HG03565 (cell line): ENCODE results near the gene VWA5B1.

Experiments used
- ATAC-seq: cut with Tn5 transposase; IDR thresholded peaks from one replicate; pipeline ENCODE4 v1.9.1; 2021; ENCODE audit warnings: mild to moderate bottlenecking, moderate library complexity; ENCODE audit not compliant: unreplicated experiment

Gene VWA5B1

DNA sequence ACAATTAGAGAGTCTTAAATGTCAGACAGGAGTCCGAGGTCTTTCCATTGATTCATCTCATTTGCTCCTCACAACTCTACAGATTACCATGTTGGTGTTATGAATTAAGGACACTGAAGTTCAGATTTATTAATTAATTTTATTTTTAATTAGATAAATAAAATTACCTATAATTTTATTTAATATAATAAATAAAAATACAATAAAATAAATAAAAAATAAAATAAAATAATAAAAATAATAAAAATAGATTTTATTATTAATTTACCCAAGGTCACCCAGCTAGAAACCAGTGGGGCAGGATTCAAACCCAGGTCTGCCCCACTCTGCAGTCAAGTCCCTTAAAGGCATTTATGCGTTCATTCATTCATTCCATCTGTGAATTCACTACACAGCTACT, 72.2 kb downstream of the VWA5B1 start:
- ATAC-seq = no peak

DNA sequence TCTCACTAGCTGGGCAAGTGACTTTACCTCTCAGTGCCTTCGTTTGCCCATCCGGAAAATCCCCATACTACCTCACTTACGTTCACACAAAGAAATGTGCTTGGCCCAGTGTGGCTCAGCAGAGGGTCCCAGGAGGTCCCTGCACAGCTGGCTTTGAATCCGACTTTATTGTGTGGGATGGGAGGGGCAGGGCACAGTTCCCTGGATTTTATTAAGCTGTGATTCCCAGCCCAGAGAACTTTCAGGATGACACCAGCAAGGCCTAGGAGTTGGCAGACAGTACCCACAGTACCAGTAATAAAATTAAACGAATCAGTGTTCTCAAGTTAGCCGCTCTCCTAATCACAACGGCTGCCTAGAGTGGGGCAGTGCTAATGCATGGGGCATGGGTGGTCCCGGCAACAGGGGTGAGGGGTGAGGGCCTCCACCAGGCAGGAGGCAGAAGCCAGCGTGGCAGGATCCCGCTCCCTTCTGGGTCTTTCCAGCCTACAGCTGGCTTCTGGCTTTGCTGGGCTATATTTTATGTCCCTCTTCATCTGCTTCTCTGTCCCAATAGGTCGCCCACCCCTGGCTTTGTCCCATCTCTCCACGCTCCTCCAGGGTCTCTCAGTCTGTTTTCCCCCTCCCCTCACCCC, 74.9 kb downstream of the VWA5B1 start:
- ATAC-seq = no peak

DNA sequence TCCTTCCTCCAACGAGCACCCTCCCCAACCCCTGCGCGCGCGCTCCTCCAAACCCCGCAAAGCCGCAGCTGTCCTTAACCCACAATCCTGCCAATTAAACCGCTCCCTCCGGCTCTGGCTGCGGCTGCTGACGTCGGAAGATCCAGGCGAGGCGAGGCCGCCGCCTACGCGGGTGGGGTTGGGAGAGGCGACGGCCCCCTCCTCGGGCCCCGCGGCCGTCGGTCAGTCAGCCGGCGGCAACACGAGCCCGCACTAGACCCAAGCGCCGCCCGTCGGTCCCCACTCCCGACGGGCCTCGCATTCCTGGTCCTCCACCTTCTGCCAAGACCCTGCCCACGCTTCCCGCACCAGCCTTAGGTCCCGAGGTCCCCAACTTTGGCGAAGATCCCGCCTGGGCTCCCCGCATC, 75.4 kb downstream of the VWA5B1 start:
- ATAC-seq = no peak

DNA sequence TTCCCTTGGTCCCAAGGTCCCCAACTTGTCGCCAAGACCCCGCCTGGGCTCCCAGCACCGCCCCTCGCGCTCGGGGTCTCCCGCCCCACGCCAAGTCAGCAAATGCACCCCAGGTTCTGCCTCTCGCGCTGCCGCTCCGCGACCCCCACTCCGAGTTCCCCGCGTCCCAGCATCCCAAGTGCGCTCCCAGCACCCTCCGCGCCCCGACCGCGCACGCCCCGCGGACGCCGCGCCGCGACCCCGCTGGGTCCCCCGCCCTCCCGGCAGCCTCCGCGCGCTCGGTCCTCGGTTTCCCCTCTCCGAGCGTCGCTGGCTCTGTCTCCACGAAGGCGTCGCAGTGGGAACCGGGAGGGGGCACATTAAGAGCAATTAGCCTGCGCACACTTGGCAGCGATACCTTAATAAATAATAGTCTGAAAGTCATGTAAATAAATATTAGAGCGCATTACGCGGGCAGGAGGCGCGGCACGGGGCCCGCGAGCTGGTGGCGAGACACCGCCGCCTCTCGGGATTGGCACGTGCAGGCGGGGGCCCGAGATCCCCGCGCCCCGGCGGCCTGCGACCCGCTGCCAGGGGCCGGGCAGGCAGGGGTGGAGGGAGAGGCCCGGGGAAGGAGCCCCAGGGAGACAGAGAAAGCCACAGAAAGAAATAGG, 75.9 kb downstream of the VWA5B1 start:
- ATAC-seq = no peak

DNA sequence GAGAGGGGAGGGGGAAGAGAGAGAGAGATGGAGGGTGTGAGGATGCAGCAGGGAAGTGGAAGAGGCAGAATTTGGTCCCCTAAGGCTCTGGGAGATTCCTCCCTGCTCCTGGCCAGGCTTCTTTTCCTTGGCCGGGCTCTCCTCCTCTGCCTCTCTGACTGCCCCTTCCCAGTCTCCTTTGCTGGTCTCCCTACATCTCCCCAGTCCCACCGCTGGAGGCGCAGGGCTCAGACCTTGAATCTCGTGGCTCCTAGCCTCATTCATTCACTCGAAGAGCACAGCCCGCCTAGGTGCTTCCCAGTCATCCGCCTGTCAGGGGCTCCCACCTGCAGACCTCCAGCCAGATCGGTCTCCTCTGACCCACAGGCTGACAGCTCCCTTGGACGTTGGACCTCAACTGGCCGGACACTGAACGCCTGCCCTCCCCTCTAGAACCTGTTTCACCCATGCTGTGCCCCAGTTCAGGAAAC, 76.5 kb downstream of the VWA5B1 start:
- no peak for ATAC-seq

DNA sequence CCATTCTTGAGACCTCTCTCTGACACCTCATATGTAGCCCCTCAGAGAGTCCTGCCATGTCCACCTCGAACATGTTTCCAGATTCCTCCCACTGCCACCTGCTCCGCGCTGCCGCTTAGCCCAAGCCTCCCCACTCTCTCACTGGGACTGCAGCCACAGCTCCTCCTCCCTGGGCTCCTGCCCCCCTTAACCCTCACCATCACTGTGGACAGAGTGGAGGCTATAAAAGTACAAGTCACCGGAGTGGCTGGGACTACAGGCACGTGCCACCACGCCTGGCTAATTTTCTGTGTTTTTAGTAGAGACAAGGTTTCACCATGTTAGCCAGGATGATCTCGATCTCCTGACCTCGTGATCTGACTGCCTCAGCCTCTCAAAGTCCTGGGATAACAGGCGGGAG, 77.0 kb downstream of the VWA5B1 start:
- ATAC-seq = no peak

DNA sequence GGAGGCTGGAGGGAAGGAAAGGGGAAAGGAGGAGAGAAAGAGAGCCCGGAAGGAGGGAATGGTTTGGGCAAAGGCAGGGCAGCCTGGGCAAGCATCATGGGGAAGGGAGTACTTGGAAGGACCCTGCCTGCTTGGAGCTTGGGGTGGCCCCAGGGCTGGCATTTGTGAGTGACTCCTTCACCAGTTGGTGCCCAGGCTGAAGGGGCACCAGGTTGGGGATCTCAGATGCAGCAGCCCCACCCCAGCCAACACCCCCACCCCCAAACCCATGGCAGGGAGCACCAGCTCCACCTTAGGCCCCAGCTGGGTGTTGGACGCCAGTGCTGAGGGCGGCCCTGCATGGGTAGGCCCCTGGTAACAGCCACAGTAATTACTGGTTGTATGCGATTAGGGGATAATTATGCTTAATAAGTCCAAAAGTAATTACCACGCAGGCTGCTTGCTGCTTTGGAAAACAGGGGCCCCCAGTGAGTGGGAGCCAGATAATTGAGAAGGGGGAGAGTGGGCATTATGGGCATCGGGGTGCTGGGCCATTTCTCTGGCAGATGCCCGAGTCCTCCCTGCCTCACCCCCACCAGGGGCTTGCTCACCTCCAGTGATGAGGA, 78.3 kb downstream of the VWA5B1 start:
- ATAC-seq = no peak

DNA sequence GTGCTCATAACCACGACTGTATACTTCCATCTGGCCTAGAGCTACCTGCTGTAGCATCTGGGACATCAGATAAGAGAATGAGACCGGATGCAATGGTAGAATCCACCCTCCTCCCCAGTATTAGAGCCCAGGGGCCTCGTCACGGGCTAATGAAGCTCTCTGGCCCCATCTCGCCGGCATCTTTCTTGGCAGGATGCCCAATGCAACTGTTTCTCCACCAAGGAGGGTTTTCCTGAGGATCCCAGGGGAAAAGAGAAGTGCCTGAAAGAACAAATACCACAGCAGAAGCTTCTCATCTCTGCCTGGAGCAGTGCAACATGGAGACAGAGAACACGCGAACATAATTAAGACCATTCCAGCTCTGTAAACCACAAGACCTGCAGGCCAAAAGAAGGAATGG, 80.0 kb downstream of the VWA5B1 start:
- ATAC-seq = no peak

DNA sequence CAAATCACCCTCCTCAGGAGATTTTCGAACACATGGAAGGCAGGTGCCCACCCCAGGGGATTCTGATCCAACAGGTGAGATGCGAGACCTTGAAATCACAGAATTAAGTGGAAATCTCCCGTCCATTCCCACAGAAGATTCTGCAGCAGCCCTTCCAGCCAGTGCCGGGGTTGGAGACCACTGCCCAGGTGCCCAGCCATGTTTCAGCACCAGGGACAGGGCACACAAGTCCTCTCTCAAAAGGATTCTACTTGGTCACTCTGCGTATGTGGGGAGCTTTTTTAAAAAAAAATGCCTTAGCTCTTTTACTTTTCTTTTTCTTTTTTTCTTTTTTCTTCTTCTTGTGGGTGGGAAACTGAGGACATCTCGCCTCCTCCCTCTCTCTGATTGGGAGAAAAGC, 80.7 kb downstream of the VWA5B1 start:
- ATAC-seq = no peak

DNA sequence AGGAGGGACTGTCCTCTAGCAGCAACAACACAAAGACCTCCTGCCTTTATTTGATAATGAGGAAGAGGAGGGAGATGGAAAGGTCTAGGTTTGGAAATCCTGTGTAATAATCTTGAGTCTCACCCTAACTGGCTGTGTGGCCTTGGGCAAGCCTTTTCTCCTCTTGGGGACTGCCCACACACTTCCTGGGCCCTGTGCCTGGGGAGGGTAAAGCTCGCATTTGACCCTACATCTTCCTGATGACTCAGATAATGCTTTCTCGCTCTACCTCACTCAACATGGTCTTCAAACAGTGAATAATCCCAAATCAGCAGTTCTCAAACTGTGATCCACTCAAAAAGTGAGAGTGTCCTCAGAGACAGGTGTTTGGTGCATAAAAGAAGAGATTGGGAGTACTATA, 81.2 kb downstream of the VWA5B1 start:
- ATAC-seq = no peak

DNA sequence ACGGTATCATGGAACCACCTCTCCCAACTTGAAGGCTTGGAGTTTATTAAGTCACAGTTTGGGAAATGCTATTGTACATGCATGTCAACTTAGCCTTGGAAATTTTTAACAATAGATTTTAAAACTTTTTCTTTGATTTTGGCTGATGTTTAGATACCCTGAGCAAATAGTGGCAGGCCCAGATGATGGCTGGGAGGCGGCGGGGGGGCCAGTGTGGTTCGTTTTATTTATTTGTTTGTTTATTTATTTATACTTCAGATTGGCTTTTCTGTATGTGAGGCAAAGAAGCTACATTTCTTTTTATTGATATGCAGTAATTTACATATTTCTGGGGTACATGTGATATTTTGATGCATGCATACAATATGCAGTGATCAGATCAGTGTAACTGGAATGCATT, 82.0 kb downstream of the VWA5B1 start:
- ATAC-seq = no peak

DNA sequence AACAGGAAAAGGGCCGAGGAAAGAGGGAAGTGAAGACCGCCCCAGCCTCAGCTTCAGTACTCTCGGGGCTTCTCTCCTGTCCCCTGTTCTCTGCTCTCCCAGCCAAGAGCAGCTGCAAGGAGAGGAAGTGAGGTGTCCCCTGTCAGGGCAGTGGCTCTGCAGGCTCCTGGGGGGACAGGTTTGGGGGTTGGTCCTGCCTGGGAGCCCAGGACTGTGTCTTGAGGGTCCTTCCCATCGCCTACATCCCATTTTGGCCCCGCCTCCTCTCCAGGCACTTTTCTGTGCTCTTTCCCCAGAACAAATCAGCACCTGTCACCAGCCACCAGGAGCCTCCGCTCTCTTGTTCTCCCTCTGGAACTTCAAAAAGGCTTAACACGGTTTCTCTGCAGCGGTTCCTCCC, 82.6 kb downstream of the VWA5B1 start:
- ATAC-seq = no peak

DNA sequence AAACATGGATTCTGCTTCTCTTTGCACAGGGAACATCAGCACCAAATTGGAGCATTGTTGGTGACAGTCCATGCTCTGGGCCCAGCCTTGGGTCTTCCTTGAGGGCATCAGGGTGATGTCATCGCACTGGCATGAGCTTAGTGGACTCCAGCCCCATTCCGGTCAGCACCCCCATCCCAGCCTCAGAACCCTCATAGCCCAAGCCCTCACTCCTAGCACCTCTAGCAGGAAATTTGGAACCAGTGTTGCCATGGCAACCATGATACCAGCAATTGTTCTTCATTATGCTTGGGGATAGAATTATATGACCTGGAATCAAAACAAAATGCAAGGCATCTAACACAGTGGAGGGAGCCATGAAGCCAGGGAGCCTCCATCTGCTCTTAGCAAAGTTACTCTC, 83.1 kb downstream of the VWA5B1 start:
- no peak for ATAC-seq

DNA sequence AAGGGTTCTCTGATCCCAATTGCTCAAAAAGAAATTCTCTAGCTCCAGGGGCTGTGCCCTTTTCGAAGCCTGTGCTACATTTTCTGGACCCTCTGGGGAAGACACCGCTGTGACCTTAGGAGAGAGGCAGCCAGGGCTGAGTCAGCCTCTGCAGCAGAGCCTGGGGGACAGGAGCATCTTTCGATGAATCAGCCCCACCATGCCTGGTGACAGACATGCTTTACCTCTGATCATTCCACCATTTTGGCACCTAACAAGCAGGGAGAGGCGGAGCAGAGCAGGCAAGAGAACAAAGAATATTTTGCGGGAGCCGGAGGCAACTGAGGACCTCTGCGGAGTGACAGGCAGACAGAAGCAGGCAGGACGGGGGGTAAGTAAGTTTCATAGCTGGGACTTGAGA, 84.9 kb downstream of the VWA5B1 start:
- ATAC-seq = no peak

DNA sequence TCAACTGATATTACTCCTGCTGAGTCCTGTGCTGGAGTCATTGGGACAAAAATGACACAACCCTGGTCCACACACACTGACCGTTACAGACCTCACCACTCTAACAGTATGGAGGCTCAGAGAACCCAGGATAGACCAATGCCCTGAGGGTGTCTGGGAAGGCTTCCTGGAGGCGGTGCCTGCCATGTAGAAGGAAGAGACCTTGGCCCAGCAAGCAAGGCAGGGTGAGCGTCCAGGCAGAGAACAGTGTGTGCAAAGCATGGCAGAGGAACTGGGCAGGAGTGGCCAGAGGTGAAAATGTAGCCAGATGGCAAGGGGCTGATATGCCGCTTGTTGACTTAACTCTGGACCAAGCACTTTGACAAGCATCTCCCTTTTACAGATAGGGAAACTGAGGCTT, 85.5 kb downstream of the VWA5B1 start:
- ATAC-seq = no peak

DNA sequence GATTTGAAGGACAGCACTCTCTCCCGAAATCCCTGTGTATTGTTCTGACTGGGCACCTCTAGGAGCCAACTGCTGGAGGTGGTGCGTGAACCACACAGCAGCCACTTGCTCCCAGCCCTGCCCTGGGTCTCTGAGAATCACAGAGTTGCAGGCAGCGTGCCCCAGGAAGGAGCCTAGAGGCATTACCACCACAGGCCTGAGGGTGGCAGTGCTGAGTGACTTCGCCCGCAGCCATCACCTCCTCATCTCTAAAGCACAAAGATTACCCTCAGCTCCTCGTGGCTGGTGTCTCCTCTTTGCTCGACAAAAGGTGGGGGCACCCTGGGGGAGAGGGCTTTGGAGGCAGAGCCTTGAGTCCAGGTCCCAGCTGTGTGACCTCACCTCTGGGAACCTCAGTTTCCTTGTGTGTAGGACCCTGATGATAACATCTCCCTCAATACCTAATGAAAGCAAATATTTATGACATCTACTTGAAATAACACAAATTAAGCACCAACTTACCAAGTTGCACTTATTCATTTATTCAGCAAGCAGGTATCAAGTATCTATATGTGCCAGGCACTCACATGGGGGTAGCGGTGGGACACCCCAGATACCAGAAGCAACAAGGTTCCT, 86.3 kb downstream of the VWA5B1 start:
- ATAC-seq = no peak

DNA sequence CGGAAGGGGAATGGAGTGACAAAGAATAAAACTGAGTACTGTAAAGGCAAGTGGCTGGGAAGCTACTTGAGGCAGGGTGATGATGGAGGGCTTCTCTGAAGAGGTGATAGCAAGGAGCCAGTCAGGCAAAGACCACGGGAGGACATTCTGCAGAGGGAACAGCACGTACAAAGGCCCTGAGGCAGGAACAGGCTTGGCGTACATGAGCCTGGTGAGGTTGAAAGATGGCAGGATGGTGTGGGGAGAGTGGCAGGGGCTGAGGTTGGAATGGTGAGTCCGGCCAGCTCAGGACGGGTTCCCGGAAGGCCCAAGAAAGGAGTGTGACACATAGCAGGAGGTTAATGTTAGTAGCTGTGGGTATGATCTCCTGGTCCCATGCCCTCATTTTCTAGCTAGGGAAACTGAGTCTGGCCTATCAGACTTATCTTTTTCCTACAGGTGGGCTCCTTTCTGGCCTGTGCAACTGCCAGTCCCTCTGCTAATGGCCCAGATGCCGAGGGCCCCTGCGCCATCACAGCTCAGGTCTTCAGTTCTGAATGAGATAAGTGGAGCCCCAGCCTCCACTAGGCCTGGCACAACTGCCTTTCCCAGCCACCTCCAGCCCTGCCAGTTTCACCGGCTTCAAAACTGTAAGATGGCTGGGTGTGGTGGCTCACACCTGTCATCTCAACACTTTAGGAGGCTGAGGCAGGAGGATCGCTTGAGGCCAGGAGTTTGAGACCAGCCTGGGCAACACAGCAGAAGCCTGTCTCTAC, 87.0 kb downstream of the VWA5B1 start:
- ATAC-seq = no peak

DNA sequence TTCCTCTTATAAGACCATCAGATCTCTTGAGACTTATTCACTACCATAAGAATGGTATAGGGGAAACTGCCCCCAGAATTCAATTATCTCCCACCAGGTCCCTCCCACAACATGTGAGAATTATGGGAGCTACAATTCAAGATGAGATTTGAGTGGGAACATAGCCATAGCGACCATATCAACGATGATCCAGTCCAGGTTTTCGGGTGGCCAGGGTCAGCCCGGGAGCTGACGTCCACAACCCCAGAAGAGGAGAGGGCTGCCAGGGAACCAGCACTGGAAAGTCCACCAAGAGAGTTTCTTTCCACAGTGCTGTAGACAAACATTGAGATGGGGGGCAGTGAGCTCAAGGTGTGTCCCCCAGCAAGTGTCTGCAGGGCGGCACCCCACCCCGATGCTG, 88.4 kb downstream of the VWA5B1 start:
- no peak for ATAC-seq

DNA sequence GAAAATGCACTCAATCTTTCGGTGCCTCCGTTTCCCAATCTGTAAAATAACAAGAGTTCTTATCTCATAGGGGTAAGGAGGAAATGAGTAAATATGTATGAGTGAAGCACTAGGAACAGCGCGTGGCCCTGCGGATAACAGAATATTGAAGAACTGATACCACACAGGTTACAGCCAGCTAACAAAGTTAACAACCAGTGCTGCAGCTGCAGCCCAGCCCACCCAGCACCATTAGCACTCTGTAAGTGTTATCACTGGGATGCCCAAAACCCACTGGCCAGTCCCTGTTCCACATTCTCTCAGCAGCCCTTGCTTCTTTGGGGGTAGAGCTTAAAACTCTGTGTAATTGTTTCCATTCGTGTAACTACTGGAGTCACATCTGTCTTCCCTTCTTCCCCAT, 89.5 kb downstream of the VWA5B1 start:
- ATAC-seq = no peak

DNA sequence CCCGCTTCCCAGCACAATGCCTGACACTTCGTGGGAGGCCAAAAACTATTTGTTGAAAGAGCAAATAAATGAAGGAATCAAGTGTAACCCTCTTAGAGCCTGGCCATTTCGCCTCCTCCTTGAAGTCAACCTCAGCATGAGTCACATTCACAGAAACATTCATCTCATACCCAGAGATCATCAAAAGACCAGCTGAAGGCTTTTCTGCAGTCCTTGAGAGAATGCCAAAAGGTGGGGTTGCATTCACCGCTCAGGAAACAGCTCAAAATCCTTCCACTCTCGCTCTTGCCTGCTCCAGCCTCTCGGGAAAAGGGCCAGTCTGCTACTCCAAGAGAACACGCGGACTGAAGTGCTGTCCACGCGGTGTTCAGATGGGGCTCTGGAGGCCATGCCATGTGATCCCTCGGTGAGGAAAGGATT, 90.0 kb downstream of the VWA5B1 start:
- ATAC-seq = no peak

DNA sequence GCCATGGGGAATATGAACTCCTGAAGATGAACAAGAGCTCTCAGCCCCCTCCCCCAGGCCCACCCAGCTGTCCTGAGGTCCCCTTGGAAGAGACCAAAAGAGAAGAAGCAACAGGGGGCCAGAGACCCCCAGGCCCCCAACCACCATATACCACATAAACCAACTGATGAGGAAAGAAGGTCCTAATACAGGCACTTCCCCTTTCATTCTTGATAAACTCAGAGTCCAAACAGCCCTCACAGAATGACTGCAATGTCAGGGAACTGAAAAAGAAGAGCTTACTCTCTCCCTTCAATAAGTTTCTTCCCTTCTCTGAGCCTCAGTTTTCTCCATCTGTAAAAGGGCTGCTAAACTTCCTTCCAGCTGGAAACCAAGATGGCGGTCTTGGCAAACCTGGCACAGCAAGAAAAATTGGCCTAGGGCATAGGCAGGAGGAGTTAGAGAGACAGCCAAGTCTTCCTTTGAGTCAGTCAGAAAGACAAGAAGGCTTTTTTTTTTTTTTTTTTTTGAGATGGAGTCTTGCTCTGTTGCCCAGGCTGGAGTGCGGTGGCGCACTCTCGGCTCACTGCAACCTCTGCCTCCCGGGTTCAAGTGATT, 90.5 kb downstream of the VWA5B1 start:
- no peak for ATAC-seq
